CD4-positive, alpha-beta T cell treated with Interferon alpha-2 for 1 hour (primary cell): Measurements from ENCODE around the gene JAKMIP1.

Experiments
- DNase-seq, 2 donors: peaks; one replicate each; pipeline ENCODE4 v3.0.0-alpha.2; 2020 to 2022

The JAKMIP1 gene

DNA sequence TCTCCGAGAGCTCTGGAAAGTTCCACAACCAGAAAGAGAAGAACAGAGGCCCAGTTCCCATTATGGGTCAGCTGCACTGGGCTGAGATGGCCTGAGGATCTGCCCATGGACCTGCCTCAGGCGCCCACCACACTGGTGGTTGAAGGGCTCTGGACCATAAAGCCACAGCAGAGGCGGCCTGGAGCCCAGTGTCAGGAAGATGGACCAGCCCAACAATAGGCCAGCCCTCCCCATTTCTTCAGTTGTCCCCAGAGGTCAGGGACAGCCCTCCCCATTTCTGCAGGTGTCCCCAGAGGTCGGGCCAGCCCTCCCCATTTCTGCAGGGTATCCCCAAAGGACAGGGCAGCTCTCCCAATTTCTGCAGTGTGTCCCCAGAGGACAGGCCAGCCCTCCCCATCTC is 144.9 kb downstream of the JAKMIP1 start:
- no peak for DNase-seq

DNA sequence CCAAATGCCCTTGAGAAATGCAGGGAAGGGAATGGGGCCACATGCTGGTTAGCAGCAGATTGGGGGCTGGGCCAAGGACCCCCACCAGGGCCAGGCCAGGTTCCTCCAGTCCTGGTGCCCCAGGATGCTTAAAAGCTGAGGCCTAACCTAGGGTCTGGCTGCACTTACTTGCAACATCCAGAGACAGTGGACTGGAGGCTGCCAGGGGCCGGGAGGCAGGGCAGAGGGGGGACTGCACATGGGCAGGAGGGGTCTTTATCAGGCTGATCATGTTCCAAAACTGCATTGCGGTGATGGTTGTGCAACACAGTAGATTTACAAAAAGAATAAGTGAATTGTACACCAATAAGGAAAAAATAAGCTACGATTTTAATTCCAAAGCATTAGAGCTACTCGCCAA is 145.3 kb downstream of the JAKMIP1 start:
- no peak for DNase-seq

DNA sequence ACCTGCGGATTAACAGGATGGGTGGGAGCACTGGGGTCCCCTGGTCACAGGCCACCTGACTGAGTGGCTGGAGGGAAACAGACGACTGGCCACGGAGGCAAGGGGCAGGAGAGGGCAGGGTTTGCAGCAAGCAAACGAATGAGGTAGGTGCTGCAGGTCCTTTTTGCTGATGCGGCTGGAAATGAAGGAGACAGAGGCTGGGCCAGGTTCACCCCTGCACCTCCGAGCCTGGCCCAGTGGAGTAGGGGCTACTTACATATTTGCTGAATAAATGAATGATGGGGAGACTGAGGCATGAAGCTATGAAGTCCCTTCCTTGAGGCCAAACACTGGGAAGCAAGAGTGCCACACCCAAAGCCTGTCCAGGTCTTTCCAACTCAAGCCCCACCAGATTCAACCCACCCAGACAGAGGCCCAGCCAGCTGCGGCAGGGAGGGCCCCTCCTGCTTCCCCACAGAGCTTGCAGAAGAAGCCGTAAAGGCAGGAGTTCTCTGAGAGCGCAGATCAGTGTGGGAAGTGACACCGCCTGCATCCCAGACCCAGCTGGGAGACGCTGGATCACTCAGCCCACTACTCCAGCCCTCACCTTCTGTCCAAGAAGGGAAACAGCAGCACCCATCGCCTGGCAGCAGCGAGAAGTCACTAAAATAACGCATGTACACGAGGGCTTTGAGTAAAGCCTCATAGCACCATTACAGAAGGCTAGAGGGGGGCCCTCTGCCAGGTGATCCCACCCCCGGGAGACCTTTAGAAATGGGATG is 146.0 kb downstream of the JAKMIP1 start:
- no peak for DNase-seq

DNA sequence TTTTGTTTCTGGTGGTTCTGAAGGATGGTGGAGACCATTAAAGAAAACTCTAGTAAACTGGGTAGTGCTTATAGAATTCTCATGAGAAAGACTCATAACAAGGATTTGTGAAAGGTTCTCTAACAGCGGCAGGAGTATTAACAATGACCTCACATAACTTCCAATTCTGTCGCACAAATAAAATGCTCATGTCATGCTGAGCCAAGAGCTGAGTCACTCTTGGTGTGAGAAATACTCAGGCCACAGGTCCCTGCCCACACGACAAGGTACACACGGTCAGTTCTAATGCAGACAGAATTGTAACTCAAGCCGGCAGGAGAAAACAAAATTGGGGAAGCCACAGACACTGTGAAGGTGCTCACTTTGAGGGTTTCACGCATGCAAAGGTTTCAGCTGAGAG is 147.7 kb downstream of the JAKMIP1 start:
- DNase-seq = no peak

DNA sequence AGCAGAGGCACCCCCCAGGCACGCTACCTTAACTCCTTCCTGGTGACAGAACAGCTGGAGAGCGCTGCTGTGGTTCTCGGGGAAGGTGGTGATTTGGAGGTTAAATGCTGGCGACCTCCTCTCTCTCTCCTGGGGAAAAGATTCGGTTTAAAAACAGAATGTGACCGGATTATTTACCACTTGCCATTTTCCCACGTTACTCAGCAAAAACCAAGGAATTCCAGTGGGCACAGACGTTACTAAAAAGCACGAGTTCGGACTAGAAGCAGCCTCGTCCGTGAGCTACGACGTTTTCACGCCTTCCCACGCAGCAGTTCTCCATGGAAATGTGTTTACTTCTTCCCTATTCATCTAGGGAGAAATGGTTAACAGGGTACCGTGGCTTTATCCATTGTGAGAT is 149.8 kb downstream of the JAKMIP1 start:
- no peak for DNase-seq

DNA sequence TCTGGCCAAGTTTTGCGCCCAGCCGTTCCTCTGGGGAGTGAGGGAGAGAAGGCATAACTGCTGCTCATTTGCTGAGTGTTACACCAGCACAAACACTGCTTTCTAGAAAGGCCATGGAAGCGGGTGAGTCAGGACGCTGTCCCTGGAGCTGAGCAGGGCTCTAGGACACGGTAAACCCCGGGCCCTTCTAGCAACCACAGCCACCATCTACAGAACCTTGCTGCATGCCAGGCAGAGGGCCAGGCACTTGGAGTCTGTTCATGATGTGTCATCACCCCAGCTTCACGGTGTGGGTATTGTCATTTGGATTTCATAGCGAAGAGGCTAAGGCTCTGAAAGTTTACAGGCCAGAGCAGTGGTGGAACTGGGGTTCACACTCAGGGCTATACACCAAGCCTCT is 150.4 kb downstream of the JAKMIP1 start:
- DNase-seq = no peak

DNA sequence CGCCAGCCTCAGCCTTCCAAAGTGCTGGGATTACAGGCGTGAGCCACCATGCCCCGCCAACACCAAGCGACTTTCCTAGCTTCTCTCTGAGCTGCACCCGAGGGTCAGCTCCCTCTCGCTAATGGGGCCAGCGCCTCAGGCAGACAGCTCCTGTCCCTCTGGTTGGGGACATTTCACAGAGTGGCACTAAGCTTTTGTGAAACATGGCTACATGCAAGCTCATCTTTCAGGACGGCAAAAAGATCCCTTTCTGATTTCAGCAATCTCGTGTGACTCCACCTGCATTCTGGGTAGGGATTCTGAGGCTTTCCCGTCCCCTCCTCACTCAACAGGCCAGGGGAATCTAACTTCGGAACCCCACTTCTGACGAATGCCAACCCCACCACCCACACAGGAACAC is 151.1 kb downstream of the JAKMIP1 start:
- DNase-seq = no peak

DNA sequence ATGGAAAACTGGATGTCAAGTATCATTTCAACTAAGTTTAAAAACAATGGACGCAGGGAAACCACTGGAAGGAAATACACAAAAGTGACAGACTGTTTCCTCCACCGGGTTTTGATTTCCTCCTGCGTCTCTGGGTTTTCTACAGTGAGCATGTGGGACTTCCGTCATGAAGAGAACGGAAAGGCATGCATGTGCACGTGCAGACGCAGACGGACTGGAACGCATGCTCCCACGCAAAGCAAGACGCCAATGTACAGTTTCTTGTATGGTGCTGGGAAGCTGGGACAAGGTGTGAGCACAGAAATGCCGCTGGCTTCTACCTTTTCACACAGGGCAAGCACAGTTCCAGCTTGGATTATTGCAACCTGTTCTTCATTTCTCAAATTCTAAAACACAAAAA is 151.8 kb downstream of the JAKMIP1 start:
- DNase-seq = no peak

DNA sequence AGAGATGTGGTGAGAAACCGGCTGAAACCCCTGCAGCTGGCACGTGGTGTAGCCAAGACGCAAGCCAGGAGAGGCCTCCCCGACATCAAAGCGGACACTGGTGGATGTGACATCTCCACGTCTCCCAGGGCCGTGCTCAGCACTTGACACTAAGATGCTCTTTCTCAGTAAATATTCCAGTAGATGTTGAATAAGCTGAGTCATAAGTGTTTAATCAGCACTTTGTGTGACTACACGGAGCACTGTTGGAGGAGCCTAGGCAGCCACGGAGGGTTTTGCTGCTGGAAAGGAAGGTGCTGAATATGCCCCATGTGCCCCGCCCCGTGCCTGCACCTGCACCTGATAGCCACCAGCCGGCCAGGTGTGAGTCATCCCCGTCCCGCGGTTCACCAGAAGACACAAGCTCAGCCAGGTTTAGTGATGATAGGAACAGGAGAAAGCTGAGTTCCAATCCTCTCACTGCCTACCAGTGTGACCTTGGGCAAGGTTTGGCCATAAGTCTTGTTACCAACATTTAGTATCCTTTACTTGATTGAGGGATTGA is 153.1 kb downstream of the JAKMIP1 start:
- DNase-seq = no peak

DNA sequence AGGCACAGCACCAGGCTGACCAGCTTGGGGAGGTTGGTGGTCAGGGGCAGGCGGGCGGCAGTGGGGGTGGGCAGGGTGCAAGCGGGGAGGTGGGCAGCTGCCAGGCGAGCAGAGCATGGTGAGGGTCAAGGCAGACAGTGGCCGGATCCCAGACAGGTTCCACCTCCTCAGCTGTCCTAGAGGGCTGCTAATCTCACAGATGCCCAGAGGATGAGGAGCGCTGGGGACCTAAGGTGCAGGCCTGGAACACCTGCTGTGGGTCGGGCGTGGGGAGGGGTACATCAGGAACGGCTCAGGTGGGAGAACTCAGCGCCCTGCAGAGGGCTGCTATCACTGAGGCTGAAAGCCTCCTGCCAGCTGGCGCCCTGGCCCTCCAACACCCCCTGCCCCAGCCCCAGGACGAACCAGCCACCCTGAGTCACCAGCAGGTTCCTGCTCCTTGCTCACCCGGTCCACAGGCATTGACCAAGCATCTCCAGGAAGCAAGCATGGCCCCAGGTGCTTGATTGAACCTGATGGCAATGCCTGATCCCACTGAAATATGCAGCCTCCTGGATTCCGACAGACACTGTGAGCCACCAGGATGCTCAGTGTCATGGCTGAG is 153.7 kb downstream of the JAKMIP1 start:
- DNase-seq = no peak

DNA sequence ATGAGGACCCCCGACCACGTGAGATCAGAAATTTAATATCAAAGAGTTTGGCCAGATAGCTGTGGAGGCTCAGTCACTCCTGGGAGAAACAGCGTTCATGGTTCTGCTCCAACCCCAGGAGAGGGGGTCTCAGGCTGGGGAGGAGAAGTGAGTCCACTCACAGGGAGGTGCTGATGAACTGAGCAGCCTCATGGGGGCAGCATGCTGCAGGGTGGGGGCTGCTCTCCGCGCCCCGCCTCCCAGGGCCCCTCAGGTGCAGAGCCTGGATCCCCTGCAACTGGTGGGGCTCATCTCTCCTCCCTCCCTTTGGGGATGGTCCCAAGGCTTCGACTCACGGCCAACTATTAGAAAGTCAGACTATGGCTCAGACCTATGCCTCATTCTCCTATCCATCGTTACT is 155.5 kb downstream of the JAKMIP1 start:
- DNase-seq = no peak

DNA sequence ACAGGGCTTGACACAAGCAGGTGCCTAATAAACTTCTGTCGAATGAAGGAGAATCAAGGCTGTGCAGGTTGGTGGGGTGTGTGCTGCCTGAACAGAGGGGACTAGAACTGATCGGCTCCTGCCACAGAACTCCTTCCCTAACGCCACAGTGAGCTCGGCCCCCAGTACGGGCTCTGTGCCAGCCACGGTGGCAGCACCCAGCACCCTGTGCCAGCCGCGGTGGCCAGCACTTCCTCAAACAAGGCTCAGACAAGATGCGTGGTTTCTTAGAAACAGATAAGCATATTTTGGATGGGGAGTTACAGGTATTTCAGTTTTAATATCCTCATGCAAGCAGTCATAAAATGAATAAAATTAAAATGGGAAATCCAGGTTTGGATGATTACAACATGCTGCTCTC is 156.1 kb downstream of the JAKMIP1 start:
- no peak for DNase-seq

DNA sequence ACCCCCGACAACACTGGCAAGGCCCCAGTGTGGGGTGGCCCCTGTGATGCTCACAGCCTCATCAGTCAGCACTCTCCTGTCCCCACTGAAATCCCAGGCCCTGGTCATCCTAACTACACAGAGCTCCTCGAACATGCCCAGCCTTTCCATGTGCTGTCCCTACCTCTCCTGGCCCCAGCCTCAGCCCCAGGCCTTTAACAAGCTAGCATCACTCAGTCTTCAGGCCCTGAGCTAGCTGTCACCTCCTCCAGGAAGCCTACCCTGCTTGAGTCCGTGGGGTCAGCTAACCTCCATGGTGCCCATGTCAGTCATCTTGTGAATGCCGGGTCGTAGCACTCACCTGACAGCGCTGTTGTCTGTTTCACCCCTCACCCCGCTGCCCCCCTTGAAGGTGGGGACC is 156.5 kb downstream of the JAKMIP1 start:
- no peak for DNase-seq

DNA sequence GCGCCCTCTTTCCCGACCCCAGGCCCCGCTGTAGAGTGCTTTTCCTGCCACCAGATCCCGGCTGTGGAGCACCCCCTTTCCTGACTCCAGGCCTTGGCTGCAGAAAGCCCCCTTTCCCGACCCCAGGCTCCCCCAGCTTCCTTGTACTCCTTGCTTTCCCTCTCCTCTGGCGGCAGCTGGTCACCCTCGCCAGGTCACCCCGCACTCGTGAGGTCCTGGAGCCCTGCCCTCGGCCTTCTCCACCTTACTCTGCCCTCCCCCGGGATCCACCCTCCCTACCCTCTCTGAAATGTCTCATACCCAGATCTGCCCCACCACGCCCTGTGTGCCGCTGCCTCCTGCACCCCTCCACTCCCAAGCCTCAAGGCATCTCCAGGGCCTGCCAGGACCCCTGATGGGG is 157.2 kb downstream of the JAKMIP1 start:
- no peak for DNase-seq

DNA sequence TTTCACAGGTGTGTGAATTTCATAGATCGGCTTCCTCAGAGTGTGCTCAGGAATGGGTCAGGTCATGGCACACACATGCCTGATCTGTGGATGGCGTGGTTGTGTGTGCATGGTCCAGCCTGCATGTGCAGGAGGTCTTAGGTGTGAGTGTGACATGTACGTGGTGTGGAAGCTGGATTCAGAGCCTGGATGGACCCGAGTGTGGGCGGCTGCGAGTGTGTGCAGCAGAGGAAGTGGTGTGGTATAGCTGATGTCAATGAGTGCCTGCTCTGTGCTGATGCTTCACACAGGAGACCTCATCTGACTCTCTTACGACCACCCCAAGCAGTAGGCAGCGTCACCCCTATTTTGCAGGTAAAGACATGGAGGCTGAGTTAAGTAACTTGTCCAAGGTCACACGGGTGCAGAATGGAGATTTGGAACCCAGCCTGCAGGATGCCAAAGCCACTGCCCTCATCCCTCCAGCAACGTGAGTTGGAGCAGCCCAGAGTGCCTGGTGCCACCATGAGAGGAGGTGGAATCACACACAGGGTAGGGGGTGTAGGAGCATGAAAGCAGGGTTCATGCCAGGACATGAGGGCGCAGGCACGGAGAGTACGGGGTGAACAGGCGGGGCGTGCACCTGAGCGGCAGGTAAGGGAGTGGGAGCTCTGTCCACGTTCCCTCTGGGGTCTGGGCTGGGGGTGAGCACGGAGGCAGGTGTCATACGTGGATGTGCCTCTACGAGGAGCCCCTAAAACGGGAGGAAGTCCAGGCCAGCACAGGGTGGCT is 157.9 kb downstream of the JAKMIP1 start:
- DNase-seq = no peak

DNA sequence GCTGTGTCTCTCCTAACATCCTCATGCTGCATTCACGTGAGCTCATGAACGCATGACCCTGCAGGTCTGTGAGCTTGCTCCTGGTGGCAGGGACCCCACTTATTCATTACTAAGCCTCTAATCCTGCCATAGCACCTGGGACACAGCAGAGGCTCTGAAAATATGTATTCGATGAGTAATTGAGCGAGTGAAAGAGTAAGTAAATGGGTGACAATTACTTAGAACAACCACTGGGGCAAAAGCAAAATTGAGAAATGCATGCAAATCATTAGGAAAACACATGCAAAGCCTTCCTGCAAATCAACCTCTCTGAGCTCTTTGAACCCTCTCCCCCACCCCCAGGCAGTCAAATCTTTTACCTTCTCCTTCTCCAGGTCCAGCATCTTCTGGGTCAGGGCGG is 158.5 kb downstream of the JAKMIP1 start:
- DNase-seq = no peak

DNA sequence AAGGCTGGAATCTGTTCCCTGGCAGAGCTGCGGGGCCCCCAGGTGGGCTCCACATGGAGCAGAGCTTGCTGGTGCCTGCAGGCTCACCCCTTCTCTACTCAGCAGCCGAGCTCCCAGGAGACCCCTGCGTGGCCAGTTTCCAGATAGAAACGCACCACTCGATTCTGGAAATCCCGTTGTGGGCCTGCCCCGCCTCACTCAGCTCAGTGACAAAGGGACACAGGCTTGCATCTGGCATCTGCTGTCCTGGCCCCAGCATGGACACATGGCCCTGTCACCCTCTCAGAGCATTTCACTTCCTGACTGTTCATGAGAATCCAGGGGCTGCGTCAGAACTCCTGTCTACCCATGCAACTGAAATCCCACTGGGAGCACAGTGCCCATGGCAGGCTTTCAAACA is 161.6 kb downstream of the JAKMIP1 start:
- no peak for DNase-seq

DNA sequence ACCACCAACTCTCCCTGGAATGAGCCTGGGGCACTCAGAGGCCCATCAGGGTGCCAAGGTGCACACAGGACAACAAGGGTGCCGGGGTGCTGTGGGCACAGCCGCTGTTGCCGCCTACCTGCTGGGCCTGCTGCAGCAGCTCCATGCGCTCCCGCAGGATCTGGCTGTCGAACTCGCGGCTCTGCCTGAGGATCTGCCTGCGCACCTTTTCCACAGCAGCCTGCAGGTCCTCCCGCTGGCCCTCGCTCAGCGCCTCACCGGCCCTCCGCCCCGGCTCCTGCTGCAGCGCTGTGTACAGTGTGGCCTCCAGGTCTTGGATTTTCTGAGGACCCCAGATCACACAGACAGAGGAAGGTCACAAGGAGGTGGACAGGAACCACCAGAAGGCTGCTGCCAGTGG is 164.6 kb downstream of the JAKMIP1 start:
- DNase-seq = no peak

DNA sequence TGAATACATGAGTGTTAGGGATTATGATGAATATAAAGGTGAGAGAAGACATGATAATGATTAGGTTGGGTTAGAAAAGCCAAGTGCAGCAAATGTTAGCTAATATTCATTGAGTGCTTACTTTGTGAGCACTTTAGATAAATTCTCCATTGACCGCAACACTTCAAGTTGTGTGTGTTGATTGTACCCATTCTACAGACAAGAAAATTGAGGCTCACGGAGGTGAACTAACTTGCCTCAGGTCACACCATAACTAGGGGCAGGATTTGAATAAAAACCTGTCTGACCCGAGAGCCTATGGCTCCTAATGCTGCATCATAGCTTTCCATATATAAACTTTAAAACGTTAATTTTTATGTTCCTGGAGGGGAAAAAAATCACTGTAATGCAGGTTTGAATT is 167.0 kb downstream of the JAKMIP1 start:
- no peak for DNase-seq

DNA sequence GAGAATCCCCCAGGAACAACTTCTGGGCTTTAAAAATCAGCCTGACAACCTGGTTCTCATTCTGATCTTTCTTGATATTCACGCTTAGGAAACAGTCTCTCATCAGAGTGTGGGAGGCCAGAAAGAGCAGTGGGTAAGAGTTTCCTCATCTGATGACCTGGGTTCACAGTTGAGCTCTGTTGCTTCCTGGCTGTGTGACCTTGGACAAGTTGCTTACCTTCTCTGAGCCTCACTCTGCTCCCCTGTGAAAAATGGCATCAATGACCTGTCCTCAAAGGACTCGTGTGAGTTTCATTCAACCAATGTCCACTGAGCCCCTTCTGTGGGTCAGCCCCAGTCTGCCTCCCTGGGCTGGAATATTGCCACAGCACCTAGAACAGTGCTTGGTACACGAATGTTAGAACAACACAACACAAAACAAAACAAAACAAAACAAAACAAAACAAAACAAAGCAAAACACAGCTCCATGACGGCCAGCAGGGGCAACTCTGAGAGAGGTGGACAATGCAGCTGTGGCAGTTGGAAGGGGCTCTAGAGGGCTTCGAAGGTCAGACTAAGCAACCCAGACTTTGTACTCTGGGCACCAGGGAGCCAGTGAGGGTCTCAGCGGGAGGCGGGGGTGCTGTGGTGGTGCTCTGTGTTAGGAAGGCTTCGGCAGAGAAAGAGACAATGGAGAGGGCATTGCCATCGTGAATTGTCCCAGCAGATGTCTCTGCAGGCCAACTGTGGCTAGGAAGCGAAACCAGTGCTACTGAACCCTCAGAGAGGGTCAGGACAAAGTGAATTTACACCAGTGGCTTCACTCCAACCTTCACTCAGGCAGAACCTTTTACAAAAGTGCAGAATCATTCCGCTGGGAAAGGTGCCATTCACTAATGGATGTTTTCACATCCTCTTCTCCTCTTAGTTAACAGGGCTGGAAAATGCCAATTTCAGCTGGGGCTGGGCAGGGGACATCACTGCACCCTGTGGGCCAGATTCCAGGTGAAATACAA is 167.8 kb downstream of the JAKMIP1 start:
- DNase-seq = no peak

DNA sequence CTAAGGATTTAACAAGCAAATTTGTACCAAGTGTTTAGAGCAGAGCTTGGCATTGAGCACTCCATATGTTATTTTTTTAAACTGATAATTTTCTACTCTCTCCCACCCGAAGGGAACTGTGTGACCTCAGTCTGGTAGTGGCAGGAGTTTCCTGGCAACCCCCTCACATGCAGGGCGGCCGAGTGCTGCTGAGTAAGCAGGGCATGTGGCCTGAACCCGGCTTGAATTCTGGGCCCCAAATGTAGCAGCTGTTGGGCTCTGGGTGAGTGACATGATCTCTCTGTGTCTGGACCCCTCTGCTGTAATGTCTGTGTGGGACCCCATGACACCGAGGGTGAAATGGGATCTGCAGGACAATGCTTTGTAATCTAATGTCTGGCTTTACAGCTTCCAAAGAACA is 168.5 kb downstream of the JAKMIP1 start:
- DNase-seq = no peak

DNA sequence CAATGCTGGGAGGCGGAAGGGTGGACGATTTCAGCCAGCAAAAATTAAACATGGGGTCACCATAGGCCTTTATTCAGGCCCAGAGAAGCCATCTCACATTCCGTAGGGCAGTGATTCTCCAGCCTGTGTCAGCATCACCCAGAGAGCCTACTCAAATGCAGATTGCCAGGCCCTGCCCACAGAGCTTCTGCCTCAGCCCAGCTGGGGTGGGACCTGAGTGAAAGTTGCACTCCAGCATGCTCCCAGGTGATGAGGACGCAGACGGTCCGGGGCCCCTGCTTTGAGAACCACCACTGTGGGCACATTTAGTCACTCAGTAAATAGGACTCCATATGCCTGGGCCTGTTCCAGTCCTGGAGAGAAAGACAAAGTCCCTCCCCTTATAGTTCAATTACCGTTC is 169.7 kb downstream of the JAKMIP1 start:
- no peak for DNase-seq

DNA sequence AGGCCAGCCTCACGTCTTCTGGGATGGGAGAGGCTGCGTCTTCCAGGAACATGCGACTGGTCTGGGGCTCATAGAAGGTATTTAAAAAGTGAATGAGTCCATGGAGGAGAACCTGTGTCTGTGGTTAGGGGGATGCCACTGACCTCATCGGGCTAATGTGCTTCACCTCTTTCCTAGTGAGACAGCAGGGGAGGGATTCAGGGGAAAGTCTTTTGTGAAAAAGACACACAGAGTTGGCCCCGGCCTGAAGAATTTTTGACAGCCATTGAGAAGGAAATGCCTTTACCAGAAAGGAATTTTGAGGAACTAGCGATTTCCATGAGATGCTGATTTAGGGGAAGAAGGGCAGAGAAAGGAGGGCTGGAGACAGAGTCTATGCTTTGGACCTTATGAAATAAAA is 171.1 kb downstream of the JAKMIP1 start:
- DNase-seq = no peak
